HG02678 (cell line): Measurements from ENCODE around the gene LYRM4.
A peak's percentile ranks its signal among the peaks of the same experiment; 100 is the strongest.

ENCODE experiments used
- ATAC-seq: cut with Tn5 transposase; IDR thresholded peaks from one replicate; pipeline ENCODE4 v1.9.1; 2021; ENCODE audit warnings: mild to moderate bottlenecking, moderate library complexity; ENCODE audit not compliant: unreplicated experiment

LYRM4 gene

DNA sequence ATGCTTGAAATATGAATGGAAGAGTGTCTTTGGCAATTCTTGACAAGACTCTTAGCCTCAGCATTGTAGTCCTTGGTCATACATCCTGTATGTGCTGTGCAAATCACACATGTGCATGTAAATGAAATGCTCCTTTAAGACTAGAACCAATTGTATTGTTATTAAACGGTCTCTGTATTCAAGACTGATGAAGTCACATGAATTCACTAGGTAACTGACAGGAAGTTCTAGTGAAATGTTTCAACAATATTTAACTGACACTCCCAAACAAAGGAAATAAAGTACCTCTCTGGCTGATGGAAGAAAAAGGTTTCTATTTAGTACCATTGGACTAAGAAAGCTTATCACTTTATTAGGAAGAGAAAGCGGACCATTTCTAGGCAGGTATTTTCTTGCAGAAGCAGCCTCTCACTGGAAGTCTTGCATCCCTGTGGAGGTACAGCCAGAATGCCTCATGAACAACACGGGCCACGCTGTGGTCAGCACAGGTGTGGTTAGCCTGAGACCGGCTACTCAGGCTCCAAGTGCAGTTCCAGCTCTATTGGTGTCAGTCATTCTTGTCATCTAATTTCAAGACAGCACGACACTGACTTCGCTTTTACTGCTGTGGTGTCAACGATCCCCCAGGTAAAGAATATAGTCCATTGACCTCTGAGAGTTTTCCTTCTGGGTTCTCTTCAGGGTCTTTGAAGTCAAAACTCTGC, 158.3 kb downstream of the LYRM4 start:
- no peak for ATAC-seq

GRCh38 chr6:5100806-5101205, 159.9 kb downstream of the LYRM4 start:
- ATAC-seq, result no peak

- no peak for ATAC-seq
Measured at GRCh38 chr6:5099537-5099936, 161.2 kb downstream of the LYRM4 start.

DNA sequence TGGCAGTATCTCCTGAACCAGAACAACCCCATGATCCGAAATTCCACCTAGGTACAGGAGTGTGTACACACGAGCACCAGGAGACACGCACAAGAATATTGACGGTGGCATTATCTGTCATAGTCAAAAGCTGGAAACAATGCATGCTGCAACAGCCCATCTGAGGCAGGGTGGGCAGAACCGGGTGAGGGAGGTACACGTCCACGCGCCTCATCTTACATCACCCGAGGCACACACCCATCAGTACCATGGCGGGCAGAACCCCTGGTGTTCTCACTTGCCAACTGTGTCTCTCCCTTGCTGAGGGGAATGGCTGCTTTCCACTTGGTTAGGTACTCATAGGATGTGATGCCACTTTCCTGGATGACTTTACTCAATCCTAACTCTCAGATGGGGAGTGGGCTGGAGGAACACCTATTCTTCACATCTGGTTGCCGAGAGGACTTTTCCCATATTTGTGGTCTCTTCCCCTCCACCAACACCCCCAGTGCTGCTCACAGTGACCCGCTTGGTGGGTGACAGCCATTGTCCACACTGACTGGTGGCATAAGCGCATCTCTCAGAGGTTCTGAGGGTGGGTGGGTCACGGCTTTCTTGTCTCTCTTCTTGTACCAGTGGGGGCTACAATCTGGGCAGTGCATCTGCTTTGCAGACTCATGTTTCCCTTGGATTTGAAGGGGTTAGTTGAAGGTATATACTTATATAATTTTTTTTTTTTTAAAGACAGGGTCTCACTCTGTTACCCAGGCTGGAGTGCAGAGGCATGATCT, 162.1 kb downstream of the LYRM4 start:
- ATAC-seq, result no peak

DNA sequence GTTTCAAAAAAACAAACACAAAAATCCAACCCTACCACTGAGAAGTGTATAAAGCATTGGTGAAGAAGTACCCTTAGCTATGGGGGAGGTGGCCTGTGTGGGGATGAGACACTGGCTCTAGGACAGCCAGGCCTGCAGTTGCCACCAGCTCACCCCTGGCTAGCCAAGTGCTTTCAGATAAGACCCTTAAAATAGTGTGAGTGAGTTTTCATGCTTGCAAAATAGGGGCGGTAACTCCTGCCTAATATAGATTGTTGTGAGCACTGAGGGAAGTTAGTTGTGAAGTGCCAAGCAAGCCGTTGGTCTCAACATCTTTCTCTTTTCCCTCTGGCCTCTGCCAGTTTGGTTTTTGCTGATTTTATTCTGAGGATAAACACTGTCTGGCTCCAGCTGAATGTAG, 164.3 kb downstream of the LYRM4 start:
- no peak for ATAC-seq

- peak; percentile 77 for ATAC-seq
Measured at GRCh38 chr6:5095236-5095635, 165.5 kb downstream of the LYRM4 start.

GRCh38 chr6:5094327-5094726, 166.4 kb downstream of the LYRM4 start:
- ATAC-seq, result no peak

GRCh38 chr6:5093231-5094015, 167.3 kb downstream of the LYRM4 start:
- no peak for ATAC-seq

- no peak for ATAC-seq
Measured at GRCh38 chr6:5091210-5092069, 169.3 kb downstream of the LYRM4 start.

DNA sequence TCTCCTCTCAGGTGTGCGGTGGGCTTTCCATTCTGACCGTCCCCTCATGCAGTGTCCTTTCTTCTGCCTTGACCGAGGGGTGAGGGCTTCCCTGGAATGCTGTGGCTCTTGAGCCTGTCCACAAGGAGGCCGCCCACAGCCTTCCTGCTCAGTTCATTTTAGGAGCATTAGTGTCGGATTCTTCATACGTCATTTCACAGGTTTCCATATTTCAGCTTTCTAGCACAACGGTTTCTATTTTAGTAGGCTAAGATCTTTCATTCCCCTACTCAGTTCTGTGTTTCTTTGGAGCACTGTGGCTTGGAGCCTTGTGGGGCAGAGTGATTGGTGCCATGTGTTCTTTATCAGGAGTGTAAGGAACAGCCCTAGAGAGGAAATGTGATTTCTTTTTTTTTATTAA, 170.1 kb downstream of the LYRM4 start:
- no peak for ATAC-seq

GRCh38 chr6:5089481-5090438, 171.0 kb downstream of the LYRM4 start:
- no peak for ATAC-seq

DNA sequence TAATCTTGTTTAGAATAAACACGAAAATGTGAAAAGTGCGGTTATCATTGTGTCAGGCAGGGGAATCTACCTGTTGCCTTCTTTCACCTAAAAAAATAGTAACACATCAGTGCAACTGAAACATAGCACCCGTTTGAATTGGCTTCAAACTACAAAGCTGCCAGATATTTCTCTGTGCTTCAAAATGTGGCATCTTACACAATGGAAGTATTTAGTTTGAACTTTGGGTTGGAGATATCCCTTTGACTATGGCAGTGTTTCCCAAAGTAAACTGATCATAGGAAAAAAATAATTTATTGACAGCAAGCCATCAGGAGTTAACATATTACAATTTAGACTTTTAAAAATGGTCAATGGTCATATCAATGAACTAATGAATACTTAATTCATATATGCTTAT, 172.0 kb downstream of the LYRM4 start:
- ATAC-seq, result no peak

- no peak for ATAC-seq
Measured at GRCh38 chr6:5087389-5087788, 173.4 kb downstream of the LYRM4 start.

GRCh38 chr6:5086294-5086890, 174.4 kb downstream of the LYRM4 start:
- no peak for ATAC-seq

- no peak for ATAC-seq
Measured at GRCh38 chr6:5085648-5086293, 175.0 kb downstream of the LYRM4 start.

DNA sequence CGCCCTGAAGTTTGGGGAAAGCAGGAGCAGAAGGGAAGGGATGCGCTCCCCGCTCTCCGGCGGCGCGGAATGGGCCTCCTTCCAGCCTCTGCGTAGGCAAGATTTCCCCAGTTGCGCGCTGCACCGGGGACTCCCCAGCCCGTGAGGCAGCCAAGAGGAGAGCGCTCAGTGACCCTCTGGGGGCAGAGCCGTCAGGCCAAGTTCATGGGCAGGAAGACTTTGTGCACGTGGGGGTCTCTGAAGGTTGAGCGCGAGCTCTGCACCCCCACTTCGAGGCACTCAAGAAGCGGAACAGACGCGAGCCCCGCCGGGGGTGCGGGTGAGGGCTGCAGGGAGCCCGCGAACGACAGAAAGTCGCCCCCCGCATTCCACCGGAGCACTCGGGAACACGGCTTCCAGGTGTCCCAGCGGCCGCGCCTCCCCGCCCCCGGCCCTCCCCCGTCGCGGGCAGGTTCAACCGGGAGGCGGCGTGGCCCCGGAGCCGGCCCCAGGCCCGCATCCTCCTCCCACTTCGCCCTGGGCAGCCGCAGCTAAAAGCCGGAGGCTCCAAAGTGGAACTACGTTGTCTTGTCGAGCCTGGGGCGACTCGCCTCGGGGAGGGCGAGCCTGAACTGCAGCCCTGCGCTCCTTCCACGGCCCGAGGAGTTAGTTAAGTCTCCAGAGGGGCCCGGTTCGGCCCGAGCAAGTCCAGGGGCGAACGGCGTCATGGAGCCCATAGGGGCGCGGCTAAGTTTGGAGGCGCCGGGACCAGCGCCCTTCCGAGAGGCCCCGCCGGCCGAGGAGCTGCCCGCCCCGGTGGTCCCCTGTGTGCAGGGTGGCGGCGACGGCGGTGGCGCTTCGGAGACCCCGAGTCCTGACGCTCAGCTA, 175.7 kb downstream of the LYRM4 start, which contains the start of gene PPP1R3G:
Gene PPP1R3G (plus strand): TSS at position 561 of the 867 bp plus-strand sequence. CDS start 145 bp downstream, at position 706.
- ATAC-seq, result peak; percentile 45

- peak; percentile 35 for ATAC-seq
Measured at GRCh38 chr6:5084360-5084780, 176.4 kb downstream of the LYRM4 start.
